Activated naive CD8-positive, alpha-beta T cell (primary cell): ENCODE data around the gene MRPL33.
A peak's percentile ranks its signal among the peaks of the same experiment; 100 is the strongest.
"Not testable (repeated sequence)": the region's sequence is repeated elsewhere in the genome, so short reads cannot be mapped to it uniquely, and the experiment has no call there.

Source experiments
- H3K27ac Mint-ChIP-seq: one replicate; pipeline ENCODE4 v1.8.0; 2021; ENCODE audit warnings: mixed read lengths
- H3K27me3 Mint-ChIP-seq: one replicate; pipeline ENCODE4 v1.8.0; 2021; ENCODE audit warnings: mixed read lengths
- H3K36me3 Mint-ChIP-seq: one replicate; pipeline ENCODE4 v1.8.0; 2021; ENCODE audit warnings: mixed read lengths
- H3K4me1 Mint-ChIP-seq: one replicate; pipeline ENCODE4 v1.8.0; 2021; ENCODE audit warnings: low read depth, mixed read lengths
- H3K4me3 Mint-ChIP-seq: one replicate; pipeline ENCODE4 v1.8.0; 2021; ENCODE audit warnings: mild to moderate bottlenecking, mixed read lengths
- H3K9me3 Mint-ChIP-seq: one replicate; pipeline ENCODE4 v1.8.0; 2021; ENCODE audit warnings: low read depth, mixed read lengths

The MRPL33 gene

DNA sequence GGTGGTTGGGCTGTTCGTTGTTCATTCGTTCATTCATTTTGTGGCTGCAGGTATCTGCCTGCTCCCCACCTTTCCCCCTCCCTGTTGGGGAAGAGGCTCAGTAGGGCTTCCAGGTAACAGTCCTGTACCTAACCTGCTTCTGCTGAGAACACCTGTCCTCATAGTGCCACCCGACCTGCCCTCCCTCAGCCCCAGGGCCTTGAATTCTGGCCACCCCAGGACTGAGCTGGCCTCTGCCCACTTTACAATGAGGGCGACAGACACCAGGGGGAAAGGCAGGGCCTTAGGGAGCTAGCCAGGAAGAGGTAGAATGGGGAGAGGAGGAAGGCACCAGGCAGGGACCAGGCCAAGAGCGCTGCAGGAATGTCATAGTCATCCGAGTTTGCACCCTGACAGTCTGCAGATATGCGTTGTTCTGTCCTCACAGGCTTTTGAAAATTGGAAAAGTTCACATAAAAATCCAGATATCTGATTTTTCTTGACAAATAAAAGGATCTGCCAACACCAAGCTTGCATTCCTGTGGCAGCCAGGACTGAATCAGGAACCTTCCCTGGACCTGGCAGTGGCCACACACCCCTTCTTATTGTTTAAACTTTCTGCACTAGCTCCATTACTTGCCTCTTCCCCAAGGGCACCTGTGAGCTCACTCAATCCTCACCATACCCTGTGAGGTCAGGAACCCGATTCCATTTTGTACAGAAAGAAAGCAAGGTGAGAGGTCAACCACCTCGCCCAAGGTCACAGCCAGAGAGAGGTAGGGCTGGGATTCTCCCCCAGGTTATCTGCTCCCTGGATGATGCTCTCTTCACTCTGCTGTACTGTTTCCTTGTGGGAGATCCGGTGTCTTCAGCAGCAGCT lies 35.3 kb upstream of the MRPL33 start:
- Mint-ChIP-seq H3K4me1 (peaks cover 15% of the 10 kb centered on the region), H3K36me3 (peaks cover 3% of the 10 kb centered on the region), H3K4me3 (peak overlapping the region; percentile 63), H3K27ac (peak overlapping the region; percentile 46), H3K27me3 (no peaks in the 10 kb centered on the region), H3K9me3 (peaks cover 3% of the 10 kb centered on the region)

DNA sequence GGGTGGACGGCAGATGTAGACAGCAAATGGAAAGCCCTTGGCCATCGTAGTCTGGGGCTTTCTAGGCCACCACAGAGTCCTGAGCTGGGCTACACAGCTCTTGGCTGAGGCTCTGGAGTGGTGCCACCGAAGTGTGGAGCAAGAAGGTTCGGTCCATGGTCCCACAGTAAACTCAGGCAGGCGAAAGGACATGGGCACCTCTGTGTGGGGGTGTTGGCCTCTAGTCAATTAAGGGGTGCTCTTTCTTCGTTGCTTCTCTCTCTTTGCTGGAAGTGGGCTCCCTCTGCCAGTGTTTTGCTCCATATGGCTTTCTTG lies 34.7 kb upstream of the MRPL33 start:
- peaks cover 15% of the 10 kb centered on the region for H3K4me1 Mint-ChIP-seq
- H3K27ac Mint-ChIP-seq, result no peak overlapping the region
- peak overlapping the region; percentile 17 for H3K4me3 Mint-ChIP-seq
- H3K36me3 Mint-ChIP-seq, result peaks cover 3% of the 10 kb centered on the region
- H3K27me3 Mint-ChIP-seq, result no peaks in the 10 kb centered on the region
- H3K9me3 Mint-ChIP-seq, result peaks cover 3% of the 10 kb centered on the region

DNA sequence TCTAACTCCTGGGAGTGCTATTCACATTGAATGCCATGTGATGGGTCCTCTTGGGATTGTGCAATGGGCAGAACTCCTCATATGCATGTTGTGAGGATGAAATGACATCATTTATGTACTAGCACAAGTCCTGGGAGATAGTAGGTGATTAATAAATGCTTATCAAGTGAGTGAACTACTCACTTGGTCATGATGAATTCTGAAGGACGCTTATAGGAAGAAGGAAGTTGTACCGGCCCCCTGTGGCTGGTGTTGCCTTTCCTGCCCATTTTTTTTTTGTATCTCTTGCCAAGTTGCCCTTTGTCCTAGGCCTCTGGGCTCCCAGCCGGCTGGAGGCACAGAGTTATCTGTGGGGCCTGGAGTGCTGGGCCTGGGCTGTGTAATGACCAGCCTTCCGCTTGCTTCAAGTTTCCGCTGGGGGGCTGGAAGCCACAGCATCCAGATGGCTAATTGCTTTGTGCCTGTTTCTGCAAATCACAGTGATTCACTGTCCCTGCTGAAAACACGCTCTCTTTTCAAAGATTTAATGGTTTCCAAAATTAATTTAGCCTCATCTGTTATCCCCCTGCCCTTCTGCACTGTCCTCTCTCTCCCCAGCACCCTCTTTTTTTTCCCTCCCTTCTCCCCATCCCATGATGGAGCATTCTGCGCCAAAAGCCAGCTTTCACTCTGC lies 33.7 kb upstream of the MRPL33 start:
- H3K27me3 Mint-ChIP-seq, result no peaks in the 10 kb centered on the region
- no peak overlapping the region for H3K27ac Mint-ChIP-seq
- peaks cover 3% of the 10 kb centered on the region for H3K9me3 Mint-ChIP-seq
- H3K4me1 Mint-ChIP-seq, result peaks cover 15% of the 10 kb centered on the region
- peaks cover 3% of the 10 kb centered on the region for H3K36me3 Mint-ChIP-seq
- H3K4me3 Mint-ChIP-seq, result no peak overlapping the region

DNA sequence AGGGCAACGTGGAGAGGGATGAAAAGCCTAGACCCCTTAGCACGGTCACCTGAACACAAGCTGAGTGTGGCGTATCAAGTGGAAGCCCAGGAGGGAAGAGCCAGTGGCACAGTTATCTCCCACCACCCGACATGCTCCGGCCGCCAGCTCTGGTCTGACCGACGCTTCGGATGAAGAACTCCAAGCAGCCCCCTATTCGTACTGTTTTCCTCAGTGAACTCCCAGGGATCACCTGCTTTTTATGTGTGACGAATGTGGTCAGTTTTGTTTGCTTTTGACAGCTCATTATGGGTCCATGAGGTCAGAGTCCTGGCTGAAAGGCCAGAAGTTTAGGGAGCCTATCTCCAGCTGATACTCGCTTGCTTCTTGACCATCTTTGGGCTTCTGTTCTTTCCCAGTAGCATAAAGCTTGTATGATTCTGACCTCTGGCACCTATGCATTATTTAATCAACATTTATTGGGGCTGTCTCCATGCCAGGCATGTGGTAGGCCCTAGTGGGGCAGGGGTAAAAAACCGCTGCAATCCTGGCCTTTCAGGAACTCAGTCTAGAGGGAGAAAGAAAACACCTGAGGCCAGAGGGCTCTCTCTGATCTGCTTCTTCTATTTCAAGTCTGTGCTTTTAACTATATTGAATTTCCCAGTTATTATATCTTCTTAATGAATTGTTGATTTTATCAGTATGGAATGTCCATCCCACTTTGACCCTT lies 33.0 kb upstream of the MRPL33 start:
- Mint-ChIP-seq H3K27ac (no peak overlapping the region), H3K4me3 (no peak overlapping the region), H3K9me3 (peaks cover 3% of the 10 kb centered on the region), H3K4me1 (peaks cover 15% of the 10 kb centered on the region), H3K36me3 (peaks cover 3% of the 10 kb centered on the region), H3K27me3 (no peaks in the 10 kb centered on the region)

DNA sequence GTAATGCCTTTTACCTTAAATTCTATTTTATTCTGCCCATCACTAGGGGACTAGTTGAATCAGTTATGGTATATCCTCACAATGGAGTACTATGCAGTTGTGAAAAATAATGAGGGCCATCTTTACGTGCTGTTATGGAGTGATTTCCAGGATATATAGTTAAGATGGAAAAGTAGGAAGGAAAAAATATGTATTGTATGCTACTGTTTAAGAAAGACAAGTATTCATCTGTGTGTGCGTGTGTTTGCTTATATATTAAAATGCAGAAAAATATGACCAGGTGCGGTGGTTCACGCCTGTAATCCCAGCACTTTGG lies 32.5 kb upstream of the MRPL33 start:
- peaks cover 3% of the 10 kb centered on the region for H3K9me3 Mint-ChIP-seq
- no peak overlapping the region for H3K27ac Mint-ChIP-seq
- H3K4me3 Mint-ChIP-seq, result no peak overlapping the region
- H3K4me1 Mint-ChIP-seq, result peaks cover 15% of the 10 kb centered on the region
- H3K36me3 Mint-ChIP-seq, result peaks cover 3% of the 10 kb centered on the region
- H3K27me3 Mint-ChIP-seq, result no peaks in the 10 kb centered on the region

DNA sequence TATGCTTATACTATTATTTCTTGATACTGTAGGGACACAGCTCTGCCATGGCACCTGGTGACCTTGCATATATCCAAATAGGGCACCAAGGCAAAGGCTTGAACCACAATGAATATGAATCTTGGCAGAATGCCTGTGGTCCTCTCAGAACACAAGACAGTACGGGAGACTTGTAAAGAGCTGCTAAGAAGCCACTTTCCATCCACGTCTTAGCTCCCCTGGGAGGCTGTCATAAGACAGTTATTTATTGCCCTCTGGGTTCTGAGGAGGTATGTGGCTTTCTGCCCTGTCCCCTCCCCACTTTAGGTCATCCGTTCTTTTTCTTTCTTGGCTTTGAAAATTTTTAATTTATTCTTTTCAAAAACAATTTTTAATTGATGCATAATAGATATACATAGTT lies 29.8 kb upstream of the MRPL33 start:
- Mint-ChIP-seq H3K36me3 (peaks cover 3% of the 10 kb centered on the region), H3K27ac (no peak overlapping the region)

DNA sequence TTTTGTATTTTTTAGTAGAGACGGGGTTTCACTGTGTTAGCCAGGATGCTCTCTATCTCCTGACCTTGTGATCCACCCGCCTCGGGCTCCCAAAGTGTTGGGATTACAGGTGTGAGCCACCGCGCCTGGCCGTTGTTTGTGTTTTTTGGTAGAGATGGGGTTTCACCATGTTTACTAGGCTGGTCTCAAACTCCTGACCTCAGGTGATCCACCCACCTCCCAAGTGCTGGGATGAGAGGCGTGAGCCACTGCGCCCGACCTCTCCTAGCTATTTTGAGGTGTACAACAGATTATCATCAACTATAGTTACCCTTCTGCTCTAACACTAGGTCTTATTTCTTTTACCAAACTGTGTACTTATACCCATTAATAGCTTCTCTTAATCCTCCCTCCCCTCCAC lies 28.9 kb upstream of the MRPL33 start:
- peaks cover 3% of the 10 kb centered on the region for H3K9me3 Mint-ChIP-seq
- peaks cover 1% of the 10 kb centered on the region for H3K27me3 Mint-ChIP-seq
- H3K4me1 Mint-ChIP-seq, result no peaks in the 10 kb centered on the region
- H3K36me3 Mint-ChIP-seq, result peaks cover 3% of the 10 kb centered on the region
- H3K27ac Mint-ChIP-seq, result no peak overlapping the region
- no peak overlapping the region for H3K4me3 Mint-ChIP-seq

More for the DNA sequence above, 29.8 kb upstream of the MRPL33 start:
- Mint-ChIP-seq H3K4me1 (peaks cover 2% of the 10 kb centered on the region), H3K4me3 (no peak overlapping the region), H3K27me3 (peaks cover 1% of the 10 kb centered on the region), H3K9me3 (peaks cover 3% of the 10 kb centered on the region)

DNA sequence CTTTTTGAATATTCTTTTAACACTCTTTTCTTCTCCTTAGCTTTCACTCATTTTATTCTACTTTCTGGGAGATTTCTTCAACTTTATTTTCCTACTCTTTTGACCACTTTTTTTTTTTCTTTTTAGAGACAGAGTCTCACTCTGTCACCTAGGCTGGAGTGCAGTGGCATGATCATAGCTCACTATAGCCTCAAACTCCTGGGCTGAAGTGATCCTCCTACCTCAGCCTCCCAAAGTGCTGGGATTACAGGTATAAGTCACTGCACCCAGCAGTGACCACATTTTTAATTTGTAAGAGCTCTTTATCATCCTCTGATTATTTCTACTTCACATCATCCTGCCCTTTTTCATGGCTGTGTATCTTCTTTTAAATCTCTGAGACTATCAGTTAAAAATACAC lies 26.0 kb upstream of the MRPL33 start:
- not testable (repeated sequence) for H3K27me3 Mint-ChIP-seq

DNA sequence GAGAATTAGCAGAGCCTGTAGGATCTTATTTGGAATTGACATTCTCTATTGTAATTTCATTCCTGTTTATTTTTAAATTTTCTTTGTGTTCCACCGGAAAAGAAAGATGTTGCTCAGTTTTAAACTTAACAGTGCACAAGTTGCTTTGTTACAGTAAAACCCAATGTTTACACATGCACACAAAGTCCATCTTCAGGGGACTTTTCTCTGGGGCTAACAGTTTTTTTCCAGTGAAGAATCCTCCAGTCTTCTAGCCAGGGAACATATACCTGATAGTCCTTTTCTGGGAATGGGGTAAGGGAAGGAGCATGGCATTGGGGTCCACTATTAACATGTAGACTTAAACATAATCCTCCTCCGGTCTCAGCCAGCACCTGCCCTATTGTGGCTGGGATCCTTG lies 25.2 kb upstream of the MRPL33 start:
- H3K4me1 Mint-ChIP-seq, result no peaks in the 10 kb centered on the region
- no peak overlapping the region for H3K27ac Mint-ChIP-seq
- H3K4me3 Mint-ChIP-seq, result no peak overlapping the region
- H3K9me3 Mint-ChIP-seq, result peaks cover 13% of the 10 kb centered on the region
- no peaks in the 10 kb centered on the region for H3K36me3 Mint-ChIP-seq
- H3K27me3 Mint-ChIP-seq, result peaks cover 1% of the 10 kb centered on the region

More for the DNA sequence above, 26.0 kb upstream of the MRPL33 start:
- not testable (repeated sequence) for H3K4me1 Mint-ChIP-seq, H3K27ac Mint-ChIP-seq, H3K36me3 Mint-ChIP-seq, H3K4me3 Mint-ChIP-seq
- peaks cover 13% of the 10 kb centered on the region for H3K9me3 Mint-ChIP-seq

DNA sequence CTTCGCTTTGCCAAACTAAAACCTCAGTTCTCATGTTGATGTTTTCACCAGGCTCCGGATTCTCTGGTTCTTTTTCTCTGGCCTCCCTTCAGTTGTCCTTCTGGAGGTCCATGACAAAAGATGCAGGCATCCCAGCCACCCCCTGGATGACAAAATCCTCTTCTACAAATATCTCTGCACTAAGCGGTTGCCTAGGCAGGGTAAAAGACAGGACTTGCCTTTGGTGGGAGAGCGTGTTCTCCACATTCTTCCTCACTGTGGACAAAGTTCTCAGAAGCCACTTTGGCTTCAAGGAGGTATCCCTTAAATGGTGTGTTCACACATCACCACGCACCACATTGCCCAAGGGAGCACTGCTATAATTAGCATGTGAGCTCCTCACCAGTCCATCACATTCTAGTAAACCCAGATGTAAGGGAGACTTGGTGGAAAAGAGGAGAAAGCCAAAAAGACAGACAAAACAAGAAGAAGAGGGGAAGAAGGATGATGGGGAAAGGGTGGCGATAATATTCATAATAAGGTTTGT lies 23.6 kb upstream of the MRPL33 start:
- H3K27ac Mint-ChIP-seq, result no peak overlapping the region
- no peak overlapping the region for H3K4me3 Mint-ChIP-seq
- peaks cover 4% of the 10 kb centered on the region for H3K27me3 Mint-ChIP-seq
- H3K9me3 Mint-ChIP-seq, result peaks cover 13% of the 10 kb centered on the region
- H3K36me3 Mint-ChIP-seq, result no peaks in the 10 kb centered on the region
- no peaks in the 10 kb centered on the region for H3K4me1 Mint-ChIP-seq

DNA sequence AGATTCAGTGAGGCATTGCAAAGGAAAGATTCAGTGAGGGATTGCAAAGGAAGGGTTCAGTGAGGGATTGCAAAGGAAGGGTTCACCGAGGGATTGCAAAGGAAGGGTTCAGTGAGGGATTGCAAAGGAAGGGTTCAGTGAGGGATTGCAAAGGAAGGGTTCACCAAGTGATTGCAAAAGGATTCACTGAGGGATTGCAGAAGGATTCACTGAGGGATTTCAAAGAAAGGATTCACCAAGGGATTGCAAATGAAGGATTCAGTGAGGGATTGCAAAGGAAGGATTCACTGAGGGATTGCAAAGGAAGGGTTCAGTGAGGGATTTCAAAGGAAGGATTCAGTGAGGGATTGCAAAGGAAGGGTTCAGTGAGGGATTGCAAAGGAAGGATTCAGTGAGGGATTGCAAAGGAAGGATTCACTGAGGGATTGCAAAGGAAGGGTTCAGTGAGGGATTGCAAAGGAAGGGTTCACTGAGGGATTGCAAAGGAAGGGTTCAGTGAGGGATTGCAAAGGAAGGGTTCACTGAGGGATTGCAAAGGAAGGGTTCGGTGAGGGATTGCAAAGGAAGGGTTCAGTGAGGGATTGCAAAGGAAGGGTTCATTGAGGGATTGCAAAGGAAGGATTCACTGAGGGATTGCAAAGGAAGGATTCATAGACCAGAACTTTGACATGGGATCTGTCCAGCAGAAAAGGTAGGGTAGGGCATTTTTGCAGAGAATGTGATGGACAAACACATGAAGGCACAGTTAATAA lies 22.5 kb upstream of the MRPL33 start:
- peaks cover 13% of the 10 kb centered on the region for H3K9me3 Mint-ChIP-seq
- not testable (repeated sequence) for H3K27me3 Mint-ChIP-seq, H3K4me3 Mint-ChIP-seq, H3K27ac Mint-ChIP-seq, H3K36me3 Mint-ChIP-seq, H3K4me1 Mint-ChIP-seq

DNA sequence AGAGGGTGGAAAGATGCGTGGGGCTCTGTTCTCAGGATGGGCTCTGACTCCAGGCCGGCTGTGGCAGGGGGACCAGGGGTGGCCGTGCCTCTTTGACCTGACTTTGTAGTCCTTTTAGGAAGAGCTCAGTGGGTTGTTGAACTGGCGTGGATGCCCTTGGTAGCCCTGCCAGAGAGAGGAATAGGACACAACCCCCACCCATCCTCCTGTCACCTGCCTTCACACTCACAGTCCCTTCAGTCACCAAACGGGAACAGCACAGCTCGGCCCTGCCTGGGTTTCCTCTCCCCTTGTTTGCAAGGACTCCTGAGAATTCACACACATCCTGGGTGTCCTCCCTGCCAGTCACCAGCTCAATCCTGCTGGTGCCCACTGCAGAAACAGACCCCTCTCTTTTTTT lies 20.1 kb upstream of the MRPL33 start:
- Mint-ChIP-seq H3K27me3 (peaks cover 5% of the 10 kb centered on the region), H3K4me1 (no peaks in the 10 kb centered on the region), H3K4me3 (no peak overlapping the region), H3K36me3 (no peaks in the 10 kb centered on the region), H3K27ac (no peak overlapping the region), H3K9me3 (peaks cover 13% of the 10 kb centered on the region)

DNA sequence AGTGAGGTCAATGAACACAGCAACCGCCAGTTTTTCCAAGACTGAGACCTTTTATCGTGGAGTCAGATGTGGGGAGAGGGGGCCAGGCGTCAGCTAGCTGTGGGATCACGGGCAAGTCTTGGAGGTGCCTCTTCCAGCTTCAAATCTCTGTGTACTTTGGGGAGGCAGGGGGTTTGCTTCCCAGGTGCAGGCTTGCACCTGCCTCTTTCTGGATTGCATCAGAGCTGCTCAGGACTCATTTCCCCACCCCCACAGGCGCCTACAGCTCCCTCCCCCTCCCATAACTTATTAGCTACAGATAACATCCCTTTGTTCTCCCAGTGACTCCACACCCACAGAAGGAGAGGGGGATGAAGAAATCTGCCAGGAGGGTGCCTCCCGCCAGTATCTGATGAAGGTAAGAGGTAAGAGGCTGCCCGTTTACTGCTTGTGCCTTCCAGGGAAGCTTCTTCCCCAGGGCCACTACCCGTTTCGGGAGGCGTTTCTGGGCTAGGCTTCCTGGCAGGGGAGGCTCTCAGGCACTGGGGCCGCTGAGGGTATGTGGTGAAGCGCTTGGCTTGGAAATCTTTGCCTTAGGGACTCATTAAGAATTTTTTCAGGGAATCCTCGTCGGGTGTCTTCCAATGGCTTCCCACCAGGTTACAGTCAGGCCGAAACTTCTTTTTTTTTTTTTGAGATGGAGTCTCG lies 18.8 kb upstream of the MRPL33 start:
- H3K4me1 Mint-ChIP-seq, result no peaks in the 10 kb centered on the region
- peaks cover 5% of the 10 kb centered on the region for H3K27me3 Mint-ChIP-seq
- H3K4me3 Mint-ChIP-seq, result no peak overlapping the region
- no peaks in the 10 kb centered on the region for H3K36me3 Mint-ChIP-seq
- H3K27ac Mint-ChIP-seq, result no peak overlapping the region
- peaks cover 13% of the 10 kb centered on the region for H3K9me3 Mint-ChIP-seq

DNA sequence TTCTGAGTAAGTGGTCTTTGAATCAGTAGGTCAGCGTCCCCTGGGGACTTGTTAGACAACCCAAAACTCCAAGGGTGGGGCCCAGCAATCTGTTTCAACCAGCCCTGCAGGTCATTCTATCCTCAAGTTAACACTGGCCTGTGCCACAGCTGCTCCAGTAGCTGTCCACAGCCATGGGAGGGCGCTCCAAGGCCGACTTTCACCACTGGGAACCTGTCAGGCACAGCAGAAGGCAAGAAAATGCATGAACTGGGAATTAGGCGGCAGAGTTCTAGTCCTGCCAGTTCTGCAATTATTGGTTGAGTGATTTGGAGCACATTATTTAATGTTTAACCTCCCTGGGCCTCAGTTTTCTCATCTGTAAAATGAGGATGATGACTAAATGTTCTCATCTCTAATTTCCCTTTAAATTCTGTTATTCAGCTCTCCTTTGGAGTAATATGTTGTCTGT lies 17.4 kb upstream of the MRPL33 start:
- no peak overlapping the region for H3K4me3 Mint-ChIP-seq
- peaks cover 6% of the 10 kb centered on the region for H3K9me3 Mint-ChIP-seq
- no peaks in the 10 kb centered on the region for H3K4me1 Mint-ChIP-seq
- no peaks in the 10 kb centered on the region for H3K36me3 Mint-ChIP-seq
- peaks cover 5% of the 10 kb centered on the region for H3K27me3 Mint-ChIP-seq
- no peak overlapping the region for H3K27ac Mint-ChIP-seq
